Fibroblast of lung (primary cell): Measurements from ENCODE around the gene LRSAM1. TPM values are rescaled to one million over a fixed set of nuclear protein-coding genes. Genes with fewer than 3 reads are reported as not detected.

ENCODE experiments used
- DNase-seq, 2 donors: peaks; one replicate each; pipeline versions ENCODE4 v3.0.0 to v3.0.0-alpha.2; 2010; ENCODE audit warnings: low read depth in 2 of 2
- H2AFZ ChIP-seq: 2 replicates; pipeline ENCODE4 v1.5.1; 2012; ENCODE audit warnings: low read length, control low read depth, inconsistent platforms
- H3K27ac ChIP-seq: 2 replicates; pipeline ENCODE4 v1.5.1; 2011; ENCODE audit warnings: low read length, control low read depth; ENCODE audit not compliant: insufficient read depth
- H3K27me3 ChIP-seq: 2 replicates; pipeline ENCODE4 v1.5.1; 2011; ENCODE audit warnings: mild to moderate bottlenecking, low read length; ENCODE audit not compliant: control insufficient read depth, insufficient read depth
- H3K36me3 ChIP-seq: 2 replicates; pipeline ENCODE4 v1.5.1; 2011; ENCODE audit warnings: low read length; ENCODE audit not compliant: control insufficient read depth, insufficient read depth
- H3K4me1 ChIP-seq: 2 replicates; pipeline ENCODE4 v1.5.1; 2011; ENCODE audit warnings: low read length; ENCODE audit not compliant: control insufficient read depth, insufficient read depth; ENCODE audit errors: extremely low read depth
- H3K4me2 ChIP-seq: 2 replicates; pipeline ENCODE4 v1.5.1; 2011; ENCODE audit warnings: low read length, control low read depth; ENCODE audit not compliant: insufficient read depth; ENCODE audit errors: extremely low read depth
- H3K4me3 ChIP-seq, 4 experiments: fragments of 200-600 bp in 1 of 4; sonication (generic) in 1 of 4; replicated peaks in 1 of 4; 2 replicates each; pipeline ENCODE4 v1.5.1; 2011 to 2016; ENCODE audit warnings: low read length in 4 of 4, low read depth in 3 of 4, mild to moderate bottlenecking in 3 of 4, control low read depth in 2 of 4, inconsistent platforms in 1 of 4, mixed read lengths in 1 of 4; ENCODE audit not compliant: insufficient read depth in 1 of 4; ENCODE audit errors: control extremely low read depth in 1 of 4
- H3K79me2 ChIP-seq: 2 replicates; pipeline ENCODE4 v1.5.1; 2012; ENCODE audit warnings: mild to moderate bottlenecking, low read length, inconsistent platforms; ENCODE audit not compliant: control insufficient read depth, insufficient read depth
- H3K9ac ChIP-seq: 2 replicates; pipeline ENCODE4 v1.5.1; 2011; ENCODE audit warnings: mild to moderate bottlenecking, low read length, control low read depth; ENCODE audit not compliant: insufficient read depth
- H3K9me3 ChIP-seq: 2 replicates; pipeline ENCODE4 v1.5.1; 2012; ENCODE audit warnings: low read depth, low read length; ENCODE audit not compliant: control insufficient read depth, insufficient read depth
- H4K20me1 ChIP-seq: 2 replicates; pipeline ENCODE4 v1.5.1; 2011; ENCODE audit warnings: low read length; ENCODE audit not compliant: control insufficient read depth, insufficient read depth; ENCODE audit errors: extremely low read depth
- CTCF ChIP-seq, 2 donors: IDR thresholded peaks in 1 of 2; conservative IDR thresholded peaks in 1 of 2; 1 replicate in 1 of 2; 2 replicates in 1 of 2; pipeline ENCODE4 v1.5.1; 2011 to 2012; ENCODE audit warnings: low read length in 2 of 2, control low read depth in 1 of 2, inconsistent platforms in 1 of 2, low read depth in 1 of 2, mild to moderate bottlenecking in 1 of 2
- EZH2 ChIP-seq: IDR thresholded peaks from 2 replicates; pipeline ENCODE4 v1.5.1; 2012; ENCODE audit warnings: low read length, control low read depth, mild to moderate bottlenecking; ENCODE audit errors: missing control alignments
- polyA plus RNA-seq, 2 donors: library from polyadenylated mRNA; depleted of rRNA in 1 of 2; stranded (reverse) in 1 of 2; unstranded in 1 of 2; fragments of >200 nt; gene quantifications; 2 replicates each; pipeline ENCODE4 v1.2.1, GENCODE V29; 2011 to 2012; ENCODE audit warnings: missing spikeins in 1 of 2
- total RNA-seq: library from RNA; depleted of rRNA; stranded (reverse); fragments of >200 nt; gene quantifications from 2 replicates; pipeline ENCODE4 v1.2.1, GENCODE V29; 2014

Gene LRSAM1
- total and polyA plus RNA-seq, 2 donors (not counting 1 experiment from before 2014, with no cell fraction given): 6.8 to 18.0 TPM

DNA sequence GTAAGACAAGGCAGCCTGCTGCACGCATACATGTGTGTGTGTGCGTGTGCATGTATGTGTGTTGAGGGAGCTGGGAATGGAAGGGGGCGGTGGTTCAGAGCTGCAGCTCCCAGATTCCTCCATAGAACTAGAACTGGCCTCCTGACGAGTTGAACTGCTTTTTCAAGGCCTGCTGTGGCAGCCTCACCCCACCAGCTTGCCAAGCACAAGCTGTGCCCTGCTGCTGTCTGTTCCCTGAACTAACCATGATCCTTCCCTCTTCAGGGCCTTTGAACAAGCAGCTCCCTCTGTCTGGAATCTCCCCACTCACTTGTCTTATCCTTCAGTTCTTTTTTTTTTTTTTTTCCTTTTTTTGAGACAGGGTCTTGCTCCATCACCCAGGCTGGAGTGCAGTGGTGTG lies 22.6 kb downstream of the LRSAM1 start:
- Histone ChIP-seq H2AFZ (no peak overlapping the region), H3K36me3 (peaks cover 2% of the 10 kb centered on the region)

GRCh38 chr9:127474592-127474991 lies 23.3 kb downstream of the LRSAM1 start:
- no peak for DNase-seq
- Histone ChIP-seq H3K4me2 (no peak overlapping the region), H3K4me3 (no peak overlapping the region), H3K4me1 (no peaks in the 10 kb centered on the region), H3K79me2 (no peaks in the 10 kb centered on the region), H3K27ac (no peak overlapping the region), H2AFZ (no peak overlapping the region), H3K27me3 (no peaks in the 10 kb centered on the region), H3K9me3 (no peaks in the 10 kb centered on the region), H4K20me1 (no peaks in the 10 kb centered on the region), H3K9ac (no peak overlapping the region), H3K36me3 (peaks cover 6% of the 10 kb centered on the region)
- TF ChIP-seq CTCF (conservative IDR thresholded peaks at IDR 0.05 in 1 of 2, IDR thresholded peaks at IDR 0.05 in 1 of 2; ENCODE audit: low read depth in 1 of 2, low read length in 2 of 2): no peak
- no peak for TF ChIP-seq EZH2

More for the DNA sequence above, 22.6 kb downstream of the LRSAM1 start:
- Histone ChIP-seq H3K4me3 (no peak overlapping the region), H3K27ac (no peak overlapping the region), H3K27me3 (no peaks in the 10 kb centered on the region), H3K9ac (no peak overlapping the region), H3K9me3 (no peaks in the 10 kb centered on the region), H3K4me2 (no peak overlapping the region), H3K79me2 (no peaks in the 10 kb centered on the region), H3K4me1 (no peaks in the 10 kb centered on the region), H4K20me1 (no peaks in the 10 kb centered on the region)
- TF ChIP-seq EZH2 (no peak), CTCF (conservative IDR thresholded peaks at IDR 0.05 in 1 of 2, IDR thresholded peaks at IDR 0.05 in 1 of 2; ENCODE audit: low read depth in 1 of 2, low read length in 2 of 2) (no peak)
- DNase-seq: no peak

DNA sequence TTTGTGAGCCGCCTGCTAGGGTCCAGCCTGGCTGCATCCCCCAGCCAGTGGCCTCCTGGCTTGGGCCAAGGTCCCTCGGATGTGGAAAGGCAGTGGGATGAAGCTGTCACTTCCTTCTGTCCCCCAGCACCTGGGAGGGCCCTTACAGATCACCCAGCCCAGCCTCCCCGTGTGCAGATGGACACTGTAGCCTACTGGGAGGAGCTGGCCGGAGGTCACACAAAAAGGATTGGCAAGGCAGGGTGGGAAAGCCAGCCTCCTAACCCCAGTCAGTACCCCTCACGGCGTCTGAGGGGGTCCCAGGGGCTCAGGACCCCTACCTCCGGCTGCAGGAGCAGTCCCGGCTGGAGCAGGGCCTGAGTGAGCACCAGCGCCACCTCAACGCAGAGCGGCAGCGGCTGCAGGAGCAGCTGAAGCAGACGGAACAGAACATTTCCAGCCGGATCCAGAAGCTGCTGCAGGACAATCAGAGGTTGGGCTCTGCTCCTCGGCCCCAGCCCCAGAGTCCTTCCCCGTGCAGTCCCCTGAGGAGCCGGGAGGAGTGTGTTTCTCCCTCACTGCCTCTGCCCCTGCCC lies 28.3 kb downstream of the LRSAM1 start:
- no peaks in the 10 kb centered on the region for H4K20me1 ChIP-seq
- no peak for DNase-seq
- H3K4me2 ChIP-seq: no peak overlapping the region

More for the DNA sequence above, 28.3 kb downstream of the LRSAM1 start:
- Histone ChIP-seq H3K36me3 (peaks cover 10% of the 10 kb centered on the region), H3K9ac (no peak overlapping the region), H3K4me3 (no peak overlapping the region), H3K4me1 (no peaks in the 10 kb centered on the region), H3K27me3 (no peaks in the 10 kb centered on the region), H3K27ac (no peak overlapping the region), H2AFZ (no peak overlapping the region), H3K9me3 (no peaks in the 10 kb centered on the region), H3K79me2 (no peaks in the 10 kb centered on the region)
- TF ChIP-seq CTCF (conservative IDR thresholded peaks at IDR 0.05 in 1 of 2, IDR thresholded peaks at IDR 0.05 in 1 of 2; ENCODE audit: low read depth in 1 of 2, low read length in 2 of 2) (no peak), EZH2 (no peak)
